ENCODE data around the gene CYYR1.

CYYR1 gene

DNA sequence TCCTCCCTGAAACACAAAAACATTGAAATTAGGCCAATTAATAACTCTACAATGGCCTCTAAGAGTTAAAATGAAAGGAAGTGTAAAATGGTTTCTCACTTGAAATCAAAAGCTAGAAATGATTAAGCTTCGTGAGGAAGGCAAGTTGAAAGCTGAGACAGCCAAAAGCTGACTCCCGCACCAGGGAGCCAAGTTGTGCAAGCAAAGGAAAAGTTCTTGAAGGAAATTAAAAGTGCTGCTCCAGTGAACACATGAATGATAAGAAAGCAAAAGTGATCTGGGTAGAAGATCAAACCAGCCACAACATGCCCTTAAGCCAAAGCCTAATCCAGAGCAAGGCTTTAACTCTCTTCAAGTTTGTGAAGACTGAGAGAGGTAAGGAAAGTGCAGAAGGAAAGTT, 22.8 kb downstream of the CYYR1 start:
- no peak for DNase-seq

DNA sequence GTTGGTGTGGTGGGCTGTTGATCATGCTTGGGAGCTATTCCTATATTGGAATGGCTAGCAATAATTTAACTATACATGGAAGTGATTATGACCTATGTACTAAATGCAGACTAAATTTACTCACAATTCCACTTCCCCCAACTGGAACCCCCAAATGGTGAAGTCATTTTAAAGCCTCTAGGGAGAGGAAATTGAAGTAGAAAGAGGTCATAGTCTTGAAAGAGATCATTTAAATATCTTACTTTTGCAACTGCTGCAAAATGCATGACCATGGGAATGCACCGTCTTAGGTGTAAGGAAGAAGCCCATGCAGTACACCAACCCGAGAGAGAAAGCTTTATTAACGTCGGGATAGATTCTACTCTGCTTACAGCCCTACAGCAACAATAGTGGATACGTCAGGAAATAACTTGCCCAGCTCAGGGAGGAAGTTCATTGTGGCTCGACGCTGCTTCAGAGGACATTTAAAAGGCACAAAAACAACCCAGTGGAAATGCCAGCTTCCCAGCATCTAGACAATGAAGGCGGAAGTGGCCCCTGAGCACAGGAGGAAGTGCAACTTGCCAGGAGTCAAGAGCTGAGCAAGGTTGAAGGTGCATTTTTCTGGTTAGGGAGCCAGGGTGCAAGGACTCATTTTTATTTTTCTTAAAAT, 26.5 kb downstream of the CYYR1 start:
- no peak for DNase-seq

DNA sequence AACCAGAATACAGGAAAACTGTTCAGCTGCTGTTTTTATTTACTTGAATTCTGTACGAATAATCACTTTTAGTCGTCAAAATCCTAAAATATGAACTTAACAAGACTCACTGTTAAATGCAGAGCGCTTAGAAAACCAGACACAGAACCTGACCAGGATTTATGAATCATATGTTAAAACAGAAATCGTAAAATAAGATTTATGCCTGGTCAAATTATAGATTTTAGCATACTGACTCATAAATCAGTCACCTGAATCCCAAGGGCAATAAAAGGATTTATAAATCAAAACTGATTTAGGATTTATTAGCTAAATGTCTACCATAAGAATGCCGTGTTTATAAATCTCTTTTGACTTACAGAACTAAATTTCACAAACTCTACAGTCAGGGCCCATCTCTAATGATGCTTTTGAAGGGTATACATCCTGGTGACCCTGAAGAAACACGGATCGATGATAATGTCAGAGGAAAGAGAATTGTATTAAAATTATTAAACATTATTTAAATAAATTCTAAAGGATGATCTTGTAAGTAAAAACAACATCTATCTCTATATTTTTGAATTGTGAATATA, 28.8 kb downstream of the CYYR1 start:
- DNase-seq: no peak

DNA sequence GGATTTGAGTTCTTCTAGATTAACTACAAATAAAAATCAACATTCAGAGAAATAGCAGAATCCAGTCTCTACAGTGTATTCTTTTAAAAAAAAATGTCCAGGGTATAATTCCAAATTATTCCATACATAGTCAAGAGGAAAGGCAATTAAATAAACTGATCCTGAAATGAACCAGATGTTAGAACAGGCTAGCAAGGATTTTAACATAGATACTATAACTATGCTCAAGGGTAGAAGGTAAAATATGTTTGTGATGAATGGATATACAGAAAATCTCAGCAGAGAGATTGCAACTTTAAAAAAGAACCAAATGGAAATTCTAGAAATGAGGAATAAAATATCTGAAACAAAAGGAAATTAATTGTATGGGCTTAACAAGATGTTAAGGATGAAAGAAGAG, 32.4 kb downstream of the CYYR1 start:
- DNase-seq: no peak

DNA sequence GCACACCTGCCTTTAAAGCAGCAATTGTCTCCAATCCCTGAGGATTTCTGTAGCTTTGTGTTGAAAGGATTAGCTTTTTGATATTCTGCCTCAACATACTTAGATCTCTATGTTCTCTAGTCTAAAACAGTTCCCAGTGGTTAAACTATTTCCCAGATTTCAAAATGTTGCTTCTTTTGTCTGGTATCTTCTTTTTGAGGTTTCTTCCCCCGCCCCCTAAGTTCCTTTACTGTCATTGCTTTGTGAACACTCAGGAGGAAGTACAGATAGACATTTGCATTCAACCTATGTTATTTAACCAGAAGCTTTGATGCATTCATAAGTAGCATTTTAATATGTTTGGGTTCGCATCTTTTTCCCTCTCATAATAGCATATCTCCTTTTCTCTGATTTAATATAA, 33.5 kb downstream of the CYYR1 start:
- DNase-seq: no peak

DNA sequence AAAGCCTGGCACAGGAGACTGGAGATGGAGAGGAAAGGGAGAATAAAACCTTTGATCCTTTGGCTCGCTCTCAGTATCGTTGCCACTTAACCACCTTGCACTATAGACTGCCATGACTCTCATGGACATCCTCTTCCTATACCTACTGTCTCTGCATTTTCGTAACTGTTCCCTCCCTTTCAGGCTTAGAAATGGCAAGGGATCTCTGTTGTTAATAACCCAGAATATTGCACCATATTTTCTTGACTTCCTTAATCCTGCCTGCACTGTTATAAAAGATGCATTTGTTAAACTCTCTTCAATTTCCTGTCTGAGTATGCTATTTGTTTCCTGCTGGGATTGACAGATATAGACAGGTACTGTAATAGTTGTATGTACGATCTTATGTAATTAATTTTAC, 38.6 kb downstream of the CYYR1 start:
- DNase-seq: no peak

DNA sequence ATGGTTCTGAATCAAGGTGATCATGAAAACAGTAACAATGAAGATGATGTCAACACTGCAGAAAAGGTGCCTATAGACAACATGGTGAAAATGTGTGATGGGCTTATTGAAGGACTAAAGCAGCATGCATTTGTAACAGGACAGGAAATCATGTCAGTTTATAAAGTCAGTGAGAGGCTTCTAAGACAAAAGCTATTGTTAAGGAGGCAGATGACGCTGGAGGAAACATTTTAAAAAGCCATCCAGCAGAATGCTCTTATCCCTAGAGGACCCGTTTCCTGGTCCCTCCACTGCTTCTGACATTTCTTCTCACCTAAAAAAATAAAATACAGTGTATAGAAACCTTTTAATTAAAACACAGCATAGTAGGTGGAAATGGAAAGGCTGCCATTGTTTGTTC, 40.9 kb downstream of the CYYR1 start:
- DNase-seq: no peak

DNA sequence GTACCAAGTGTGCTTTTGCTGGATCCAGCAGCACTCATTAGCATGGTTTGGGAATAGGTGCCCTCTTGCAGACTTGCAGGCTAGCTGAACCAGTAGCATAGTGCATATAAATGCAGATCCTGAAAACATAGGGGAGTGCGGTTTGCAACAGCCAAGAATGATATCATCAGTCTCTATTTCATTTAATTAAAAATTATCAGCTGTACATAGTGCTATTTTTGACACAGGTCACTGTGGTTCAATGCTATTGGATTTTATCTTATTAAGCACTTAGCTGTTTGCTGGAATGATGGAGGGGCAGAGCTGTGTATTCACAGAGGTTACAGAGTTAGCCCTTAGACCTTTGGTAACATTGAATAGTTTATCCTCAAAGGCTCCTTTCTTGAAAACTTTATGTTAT, 43.6 kb downstream of the CYYR1 start:
- DNase-seq: no peak

DNA sequence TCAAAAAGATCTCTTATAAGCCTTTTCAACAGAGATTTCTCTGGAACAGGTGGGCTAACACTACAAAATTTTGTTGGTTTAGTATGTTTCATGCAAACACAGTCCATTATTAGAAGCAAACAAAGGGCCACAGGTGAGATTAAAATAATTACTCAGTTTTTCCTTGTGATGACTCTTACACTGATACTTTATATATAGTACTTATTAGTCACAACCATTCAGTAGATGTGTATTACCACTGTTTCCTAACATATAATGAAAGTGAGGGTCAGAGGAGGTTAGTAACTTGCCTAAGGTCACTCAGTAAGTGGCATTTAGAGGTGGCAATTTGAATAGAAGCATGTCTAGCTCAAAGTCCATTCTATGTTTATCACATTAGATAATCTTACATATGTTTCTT, 44.2 kb downstream of the CYYR1 start:
- no peak for DNase-seq

DNA sequence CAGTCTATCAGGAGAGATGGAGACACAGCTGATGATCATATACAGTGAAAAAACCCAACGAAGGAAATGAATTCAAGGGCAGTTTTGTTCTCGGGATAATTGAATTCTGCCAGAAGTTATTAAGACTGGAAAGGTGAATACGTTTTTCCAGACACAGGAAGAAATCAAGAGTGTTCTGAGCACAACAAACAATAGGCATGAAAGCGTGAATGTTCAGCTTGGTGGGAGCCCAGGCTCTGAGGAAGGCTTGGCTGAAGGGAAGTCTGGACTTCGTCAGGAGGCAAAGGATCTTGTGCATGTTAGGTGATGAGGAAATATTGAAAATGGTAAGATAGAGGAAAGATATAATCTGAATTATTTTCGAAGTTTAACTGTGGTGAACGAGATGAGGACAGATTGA, 50.4 kb downstream of the CYYR1 start:
- DNase-seq: no peak

DNA sequence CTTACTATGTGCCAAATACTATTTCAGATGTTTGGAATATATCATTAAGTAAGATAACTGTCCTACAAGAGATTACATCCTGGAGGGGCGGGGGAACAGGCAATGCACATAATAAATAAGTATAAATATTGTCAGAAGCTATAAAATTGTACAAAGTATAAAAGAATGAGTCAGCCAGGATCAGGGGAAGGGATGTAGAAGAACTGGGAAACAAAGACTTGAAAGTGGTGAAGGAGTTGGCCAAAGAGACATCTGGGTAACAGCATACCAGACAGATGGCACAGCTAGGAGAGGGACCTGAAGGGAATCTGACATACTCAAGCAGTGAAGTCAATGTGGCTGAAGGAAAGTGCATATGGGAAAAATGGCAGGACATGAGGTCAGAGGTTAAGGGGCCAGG, 53.9 kb downstream of the CYYR1 start:
- no peak for DNase-seq

DNA sequence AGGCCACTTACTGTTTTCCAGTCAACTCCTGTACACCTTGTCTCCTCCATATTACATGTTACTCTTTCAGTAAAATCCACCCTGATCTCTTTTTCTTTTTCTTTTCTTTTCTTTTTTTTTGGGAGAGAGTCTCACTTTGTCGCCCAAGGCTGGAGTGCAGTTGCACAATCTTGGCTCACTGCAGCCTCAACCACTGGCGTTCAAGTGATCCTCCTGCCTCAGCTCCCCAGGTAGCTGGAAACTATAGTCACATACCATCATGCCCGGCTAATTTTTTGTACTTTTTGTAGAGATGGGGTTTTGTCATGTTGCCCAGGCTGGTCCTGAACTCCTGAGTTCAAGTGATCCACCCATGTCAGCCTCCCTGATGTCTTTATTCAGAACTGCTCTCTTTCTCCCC, 57.8 kb downstream of the CYYR1 start:
- no peak for DNase-seq

DNA sequence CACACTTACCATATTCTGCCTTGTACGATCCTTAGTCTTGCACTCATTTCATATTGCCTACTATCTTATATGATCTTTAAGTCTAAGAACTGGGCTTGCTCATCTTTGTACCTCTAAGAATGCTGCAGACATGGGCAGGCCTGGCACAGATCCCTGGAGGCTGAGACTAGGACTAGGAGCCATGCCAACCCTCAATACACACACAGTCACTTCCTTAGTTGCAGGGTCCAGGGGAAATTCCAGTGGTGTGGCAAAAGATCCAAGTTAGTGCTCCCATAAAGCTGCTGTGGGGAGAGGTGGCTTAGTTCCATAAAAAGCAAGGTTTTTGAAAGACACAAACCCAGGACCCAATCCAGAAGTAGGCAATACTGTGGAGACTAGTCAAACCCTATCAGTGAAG, 59.9 kb downstream of the CYYR1 start:
- DNase-seq: no peak

DNA sequence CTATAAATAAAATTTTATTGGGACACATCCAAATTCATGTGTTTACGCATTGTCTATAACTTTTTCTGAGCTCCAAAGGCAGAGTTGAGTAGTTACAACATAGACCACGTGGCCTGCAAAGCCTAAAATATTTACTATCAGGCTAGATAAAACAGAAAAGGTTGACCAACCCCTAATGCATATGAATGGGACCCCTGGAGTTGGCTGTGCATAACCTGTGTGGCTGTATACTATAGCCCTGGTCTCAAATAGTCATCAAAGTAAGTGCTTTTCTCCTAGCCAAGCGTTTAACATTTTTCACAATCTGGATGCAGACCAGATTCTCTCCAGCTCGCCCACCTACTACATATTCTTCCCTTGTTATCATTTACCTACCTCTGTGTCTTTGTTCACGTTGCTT, 60.4 kb downstream of the CYYR1 start:
- no peak for DNase-seq

DNA sequence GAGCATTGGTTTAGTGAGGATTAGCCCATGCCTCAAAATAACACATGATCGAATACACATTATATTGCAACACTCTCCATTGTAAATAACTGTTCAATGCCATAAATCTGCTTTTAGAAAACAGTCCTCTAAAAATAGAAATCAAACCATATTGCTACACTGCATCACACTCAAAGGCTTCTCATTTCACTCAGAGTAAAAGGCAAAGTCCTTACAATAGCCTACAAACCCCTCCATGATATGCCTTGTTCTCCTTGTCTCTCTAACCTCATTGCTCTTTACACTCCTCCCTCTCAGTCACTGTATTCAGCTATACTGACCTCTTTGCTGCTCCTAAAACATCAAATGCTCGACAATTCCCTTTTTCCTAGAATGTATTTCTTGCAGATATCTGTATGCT, 64.2 kb downstream of the CYYR1 start:
- no peak for DNase-seq

DNA sequence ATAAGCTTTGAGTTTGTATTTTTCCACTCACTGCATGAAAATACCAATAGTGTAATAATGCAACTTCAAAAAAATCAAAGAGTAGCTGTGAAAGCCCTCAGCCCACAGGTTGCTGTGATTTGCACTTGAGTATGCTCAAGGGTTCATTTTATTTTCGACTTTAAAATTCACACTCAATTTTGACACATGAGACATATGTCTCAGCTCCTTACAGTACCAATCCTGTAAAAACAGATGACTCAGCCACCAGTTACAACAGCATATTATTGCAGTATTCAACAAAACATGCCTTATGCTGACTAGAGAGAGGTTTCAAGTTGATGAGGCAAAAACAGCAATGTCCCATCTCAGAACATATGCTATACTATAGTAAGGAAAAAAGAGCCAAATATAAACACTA, 66.1 kb downstream of the CYYR1 start:
- peak; percentile 8 for DNase-seq

DNA sequence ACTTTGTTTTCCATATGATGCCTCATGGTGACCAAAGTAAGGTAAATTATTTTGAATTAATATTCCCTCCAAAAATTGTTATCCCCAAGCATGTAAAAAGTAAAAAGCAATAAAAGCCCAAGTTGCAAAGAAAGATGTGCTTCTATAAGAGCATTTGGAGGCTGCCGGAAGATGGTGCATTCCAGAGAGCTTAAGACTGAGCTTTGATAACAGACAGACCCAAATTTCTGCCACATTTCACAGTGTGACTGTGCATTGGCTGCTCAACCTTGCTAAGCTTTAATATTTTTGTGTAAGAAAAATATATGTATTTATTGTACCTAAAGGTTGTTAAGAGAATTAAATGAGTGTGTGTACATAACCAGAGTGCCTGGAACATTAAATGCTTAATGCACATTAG, 67.9 kb downstream of the CYYR1 start:
- DNase-seq: no peak

DNA sequence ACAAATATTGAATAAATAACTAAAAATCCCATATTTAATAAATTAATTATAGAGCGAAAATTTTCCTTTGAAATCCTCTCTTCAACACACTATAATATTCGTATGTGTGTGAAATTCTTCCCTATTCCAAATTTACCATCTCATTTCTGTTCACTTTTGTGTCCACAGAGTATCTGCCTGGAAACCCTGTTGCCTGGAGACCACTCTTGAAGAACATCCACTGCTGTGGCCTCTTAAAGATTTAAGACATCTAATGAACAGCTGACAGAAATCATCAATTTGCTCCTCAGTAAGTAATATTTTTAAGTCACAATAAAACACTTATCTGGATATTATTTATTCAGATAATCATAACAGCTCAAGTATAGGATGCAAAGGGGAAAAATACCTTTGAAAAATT, 69.7 kb downstream of the CYYR1 start:
- no peak for DNase-seq

DNA sequence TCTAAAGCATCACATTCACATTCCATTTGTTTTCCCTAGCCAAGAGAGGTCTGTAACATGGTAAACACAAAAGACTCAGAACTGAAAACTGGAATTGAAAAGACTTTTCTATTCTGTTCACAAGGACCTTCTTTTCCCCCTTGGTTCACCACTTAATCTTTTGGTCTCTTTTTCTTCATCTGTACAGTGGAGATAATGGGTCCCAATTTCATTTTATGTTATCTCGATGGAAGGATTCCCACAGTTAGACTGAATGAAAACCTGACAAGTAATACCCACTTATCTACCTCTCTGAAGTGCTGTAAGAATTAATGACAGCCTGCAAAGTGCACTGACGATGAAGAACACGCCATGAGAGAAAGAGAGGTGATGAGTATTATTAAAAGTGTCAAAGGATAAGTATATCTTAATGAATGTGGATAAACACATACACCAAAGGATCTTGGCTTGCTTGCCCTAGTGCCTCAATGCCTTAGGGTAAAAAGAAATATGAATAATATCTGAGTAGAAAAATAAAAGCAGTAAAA, 71.5 kb downstream of the CYYR1 start:
- no peak for DNase-seq

DNA sequence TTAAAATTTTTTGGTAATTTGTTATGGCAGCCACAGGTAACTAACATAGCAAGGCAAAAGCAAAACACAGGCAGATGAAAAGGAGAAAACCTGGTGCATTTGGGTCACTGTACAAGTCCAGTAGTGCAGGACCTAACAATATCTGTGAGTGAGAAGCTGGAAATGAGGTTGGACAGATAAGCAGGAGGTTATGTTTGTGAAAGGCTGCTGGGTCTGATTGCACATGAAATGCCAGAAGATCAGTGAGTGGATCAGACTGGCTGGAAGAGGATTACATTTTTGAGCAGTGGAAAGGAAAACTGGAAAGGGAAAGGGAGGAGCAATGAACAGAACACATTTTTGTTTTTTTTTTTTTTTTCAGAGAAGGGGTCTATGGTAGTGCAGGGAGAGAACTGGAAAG, 73.6 kb downstream of the CYYR1 start:
- no peak for DNase-seq

DNA sequence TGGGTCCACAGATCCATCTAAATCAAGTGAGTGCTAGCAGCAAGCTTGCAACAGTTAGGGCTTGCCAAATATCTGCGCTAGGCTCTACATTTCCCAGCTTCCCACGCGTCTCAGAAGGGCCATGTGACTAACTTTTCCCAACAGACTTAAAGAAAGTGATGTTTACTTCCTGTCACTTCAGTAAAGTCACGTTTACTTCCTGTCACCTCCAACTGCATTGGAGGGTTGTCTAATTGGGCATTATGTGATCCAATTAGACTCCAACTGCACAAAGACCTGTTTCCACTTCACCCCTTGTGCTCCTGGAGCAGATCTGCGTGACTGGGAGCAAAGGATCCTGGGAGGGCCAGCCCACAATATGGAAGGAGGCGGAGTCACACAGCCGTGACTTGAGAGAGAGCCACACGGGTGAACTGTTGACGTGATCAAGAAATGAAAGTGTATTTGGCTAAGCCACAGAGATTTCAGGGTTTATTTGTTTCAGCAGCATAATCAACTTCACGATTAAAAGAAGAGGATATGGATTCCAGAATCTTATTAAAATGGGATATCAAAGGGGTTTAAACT, 77.7 kb downstream of the CYYR1 start:
- no peak for DNase-seq

DNA sequence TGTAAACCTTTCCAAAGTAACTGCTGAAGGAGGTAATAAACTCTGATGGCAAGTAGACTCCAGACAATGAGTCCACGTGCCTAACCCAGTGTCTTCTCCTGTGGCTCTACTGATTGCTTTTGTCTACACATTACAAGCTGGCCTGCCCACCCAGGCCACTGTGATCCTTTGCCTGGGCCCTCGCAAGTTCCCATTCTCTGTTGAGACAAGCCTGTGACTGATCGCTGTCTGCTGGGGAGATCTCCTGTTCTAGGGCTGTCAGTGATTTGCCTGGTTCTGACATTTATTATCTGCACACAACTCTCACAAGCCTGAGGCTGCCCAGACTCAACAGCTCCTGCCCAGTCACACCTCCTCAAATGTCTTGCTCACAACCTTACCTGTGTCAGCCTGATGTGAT, 81.4 kb downstream of the CYYR1 start:
- no peak for DNase-seq

DNA sequence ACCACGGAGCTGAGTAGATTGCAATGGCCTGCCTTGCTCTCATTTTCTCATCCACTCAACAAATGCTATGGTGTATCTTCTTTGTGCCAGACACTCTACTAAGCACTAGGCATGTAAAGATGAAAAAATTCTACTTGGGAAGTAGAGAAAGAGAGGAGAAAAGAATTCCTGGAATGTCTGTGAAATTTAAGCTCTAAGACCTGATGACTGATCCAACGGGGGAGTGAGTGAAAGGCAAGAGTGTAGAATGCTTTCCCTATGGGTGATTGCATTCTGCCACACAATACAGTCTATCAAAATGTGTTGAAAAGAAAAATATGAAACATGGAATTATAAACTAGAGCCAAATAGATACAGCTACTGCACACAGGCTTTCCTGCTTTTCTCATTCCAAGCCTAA, 82.3 kb downstream of the CYYR1 start:
- DNase-seq: no peak

DNA sequence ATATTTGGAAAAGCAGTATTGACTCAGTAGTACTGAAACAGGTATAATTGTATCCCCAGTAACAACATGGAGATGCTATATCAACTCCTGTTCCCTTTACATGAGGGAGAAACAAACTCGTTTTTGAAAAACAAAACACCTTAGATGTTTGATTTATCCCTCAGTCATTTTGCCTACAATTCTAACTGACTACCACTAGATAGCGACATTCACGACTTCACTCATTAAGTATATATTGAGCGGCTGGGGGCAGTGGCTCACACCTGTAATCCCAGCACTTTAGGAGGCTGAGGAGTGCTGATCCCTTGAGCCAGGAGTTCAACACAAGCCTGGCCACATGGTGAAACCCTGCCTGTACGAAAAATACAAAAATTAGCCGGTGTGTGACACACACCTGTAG, 83.3 kb downstream of the CYYR1 start:
- no peak for DNase-seq

DNA sequence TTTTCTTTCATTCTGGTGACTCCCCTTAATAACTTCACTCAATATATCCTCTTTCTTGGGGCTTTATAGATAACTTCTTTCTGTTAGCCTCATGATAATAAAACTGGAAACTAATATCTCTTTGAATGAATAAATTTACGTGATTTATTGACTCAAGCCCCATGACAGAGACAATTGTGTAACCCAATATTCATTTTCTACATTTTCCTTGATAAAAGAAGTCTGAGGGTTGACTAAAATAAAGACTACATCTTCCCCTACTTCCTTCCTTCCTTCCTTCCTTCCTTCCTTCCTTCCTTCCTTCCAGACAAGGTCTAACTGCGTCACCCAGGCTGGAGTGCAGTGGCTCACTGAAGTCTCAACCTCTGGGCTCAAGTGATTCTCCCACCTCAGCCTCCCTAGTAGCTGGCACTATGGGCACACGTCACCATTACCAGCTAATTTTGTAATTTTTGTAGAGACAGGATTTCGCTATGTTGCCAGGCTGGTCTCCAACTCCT, 85.1 kb downstream of the CYYR1 start:
- no peak for DNase-seq
